Gastroesophageal sphincter (tissue), 3 donors: ENCODE data around the gene YWHAB.

Experiments
- CTCF ChIP-seq, 4 experiments: fragments of 200-600 bp in 2 of 4; fragments of 450-650 bp in 2 of 4; sonication (generic) in 1 of 4; IDR thresholded peaks; one replicate each; pipeline ENCODE4 v1.5.1; 2017 to 2019; ENCODE audit warnings: antibody characterized with exemption in 4 of 4, mild to moderate bottlenecking in 2 of 4, moderate library complexity in 2 of 4
- EP300 ChIP-seq: sonication (generic); formaldehyde crosslinking; IDR thresholded peaks from one replicate; pipeline ENCODE4 v1.6.1; 2017; ENCODE audit warnings: antibody characterized with exemption, mild to moderate bottlenecking
- POLR2A ChIP-seq, 2 donors: fragments of 450-650 bp; IDR thresholded peaks; one replicate each; pipeline ENCODE4 v1.6.1; 2017; ENCODE audit warnings: antibody characterized with exemption in 2 of 2, mild to moderate bottlenecking in 2 of 2, moderate library complexity in 1 of 2
- POLR2AphosphoS5 ChIP-seq: sonication (generic); formaldehyde crosslinking; IDR thresholded peaks from one replicate; pipeline ENCODE4 v1.6.1; 2017; ENCODE audit warnings: antibody characterized with exemption

GRCh38 chr20:44914924-44915323 is 29.4 kb downstream of the YWHAB start:
- TF ChIP-seq CTCF (IDR thresholded peaks at IDR 0.05): no peak
- TF ChIP-seq POLR2A (IDR thresholded peaks at IDR 0.05): no peak
- TF ChIP-seq EP300: no peak
- TF ChIP-seq POLR2AphosphoS5: no peak
